Karpas-422 (cell line): Measurements from ENCODE around the gene SLC18B1. TPM values are rescaled to one million over a fixed set of nuclear protein-coding genes. Genes with fewer than 3 reads are reported as not detected.
A peak's percentile ranks its signal among the peaks of the same experiment; 100 is the strongest.

Experiments used
- DNase-seq: peaks from one replicate; pipeline ENCODE4 v3.0.0-alpha.2; 2015
- H2AFZ ChIP-seq: fragments of 200-600 bp; sonication (generic); 2 replicates; pipeline ENCODE4 v1.6.1; 2014; ENCODE audit warnings: antibody characterized with exemption, low read length, mixed read lengths
- H3K27ac ChIP-seq: fragments of 200-600 bp; sonication (generic); 2 replicates; pipeline ENCODE4 v1.5.1; 2014; ENCODE audit warnings: mild to moderate bottlenecking, low read length, moderate library complexity
- H3K27me3 ChIP-seq: fragments of 200-600 bp; sonication (generic); 2 replicates; pipeline ENCODE4 v1.6.1; 2014; ENCODE audit warnings: low read length, mixed read lengths
- H3K36me3 ChIP-seq: fragments of 200-600 bp; sonication (generic); 2 replicates; pipeline ENCODE4 v1.6.1; 2014; ENCODE audit warnings: low read length, mixed read lengths; ENCODE audit not compliant: insufficient read depth
- H3K4me1 ChIP-seq: fragments of 200-600 bp; sonication (generic); 2 replicates; pipeline ENCODE4 v1.6.1; 2014; ENCODE audit warnings: mild to moderate bottlenecking, low read length, mixed read lengths
- H3K4me2 ChIP-seq: fragments of 200-600 bp; sonication (generic); 2 replicates; pipeline ENCODE4 v1.6.1; 2014; ENCODE audit warnings: low read length, low read depth, mild to moderate bottlenecking; ENCODE audit not compliant: poor library complexity, severe bottlenecking
- H3K4me3 ChIP-seq: fragments of 200-600 bp; sonication (generic); 2 replicates; pipeline ENCODE4 v1.5.1; 2014; ENCODE audit warnings: mild to moderate bottlenecking, antibody characterized with exemption, low read length, mixed read lengths
- H3K79me2 ChIP-seq: fragments of 200-600 bp; sonication (generic); 2 replicates; pipeline ENCODE4 v1.6.1; 2014; ENCODE audit warnings: mild to moderate bottlenecking, low read length, mixed read lengths
- H3K9ac ChIP-seq: fragments of 200-600 bp; sonication (generic); 2 replicates; pipeline ENCODE4 v1.6.0; 2014; ENCODE audit warnings: low read length
- H3K9me2 ChIP-seq: fragments of 200-600 bp; sonication (generic), shearing (Covaris generic); replicated peaks from 2 replicates; pipeline ENCODE4 v1.6.0; 2014; ENCODE audit warnings: mild to moderate bottlenecking, low read length, moderate library complexity; ENCODE audit not compliant: insufficient read depth
- H3K9me3 ChIP-seq: fragments of 300-700, 200-600 bp; sonication (generic); 2 replicates; pipeline ENCODE4 v1.6.1; 2014; ENCODE audit warnings: low read length, mixed read lengths
- H4K20me1 ChIP-seq: fragments of 200-600 bp; sonication (generic); 2 replicates; pipeline ENCODE4 v1.6.1; 2014; ENCODE audit warnings: mild to moderate bottlenecking, antibody characterized with exemption, low read length, low read depth; ENCODE audit not compliant: insufficient read depth
- total RNA-seq: library from RNA; depleted of rRNA; stranded (reverse); fragments of >200 nt; shearing (Covaris generic); gene quantifications from 2 replicates; pipeline ENCODE4 v1.2.3, GENCODE V29; 2014; ENCODE audit warnings: low replicate concordance

The SLC18B1 gene
- total RNA-seq, 1 experiment from 2014 or later = 0.60 TPM

- H3K27ac ChIP-seq = no peak overlapping the region
- no peak overlapping the region; the same call in 1 of the 2 replicates for H2AFZ ChIP-seq
- peak overlapping the region; percentile 61 for H3K9ac ChIP-seq
- H3K9me2 ChIP-seq = no peaks in the 10 kb centered on the region
- H3K9me3 ChIP-seq = no peaks in the 10 kb centered on the region
- H3K27me3 ChIP-seq = no peaks in the 10 kb centered on the region
- DNase-seq = peak; percentile 83
- H4K20me1 ChIP-seq = no peaks in the 10 kb centered on the region
- H3K36me3 ChIP-seq = no peaks in the 10 kb centered on the region
- H3K4me1 ChIP-seq = peaks cover 44% of the 10 kb centered on the region
- peaks cover 4% of the 10 kb centered on the region; the same call in 1 of the 2 replicates for H3K79me2 ChIP-seq
- H3K4me2 ChIP-seq = peak overlapping the region; percentile 69
- H3K4me3 ChIP-seq = peak overlapping the region; percentile 60
Measured at GRCh38 chr6:132763269-132763668, 35.2 kb downstream of the SLC18B1 start.

DNA sequence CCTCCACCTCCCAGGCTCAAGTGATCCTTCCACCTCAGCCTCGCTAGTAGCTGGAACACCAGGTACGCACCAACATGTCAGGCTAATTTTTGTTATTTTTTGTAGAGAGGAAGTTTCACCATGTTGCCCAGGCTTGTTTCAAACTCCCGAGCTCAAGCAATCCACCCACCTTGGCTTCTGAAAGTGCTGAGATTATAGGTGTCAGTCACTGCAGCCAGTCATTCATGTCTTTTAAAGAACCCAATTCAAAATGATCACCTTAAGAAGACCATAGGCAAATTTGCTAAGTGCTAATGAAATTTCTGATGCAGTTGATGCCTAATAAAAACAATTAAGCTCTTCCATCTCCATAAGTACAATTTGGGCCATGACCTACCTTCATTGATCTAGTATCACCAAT, 38.2 kb downstream of the SLC18B1 start:
- H3K9me2 ChIP-seq = no peaks in the 10 kb centered on the region
- H3K27ac ChIP-seq = peak overlapping the region; percentile 18; the same call in 1 of the 2 replicates
- no peak overlapping the region for H2AFZ ChIP-seq
- H4K20me1 ChIP-seq = no peaks in the 10 kb centered on the region
- no peaks in the 10 kb centered on the region for H3K27me3 ChIP-seq
- peaks cover 4% of the 10 kb centered on the region; the same call in 1 of the 2 replicates for H3K79me2 ChIP-seq
- no peak overlapping the region for H3K4me3 ChIP-seq
- no peak for DNase-seq
- no peak overlapping the region for H3K9ac ChIP-seq
- H3K9me3 ChIP-seq = no peaks in the 10 kb centered on the region
- H3K4me1 ChIP-seq = peaks cover 70% of the 10 kb centered on the region
- H3K36me3 ChIP-seq = no peaks in the 10 kb centered on the region
- H3K4me2 ChIP-seq = peak overlapping the region; percentile 24

- H3K4me1 ChIP-seq = peaks cover 70% of the 10 kb centered on the region
- peak overlapping the region; percentile 48 for H3K27ac ChIP-seq
- no peak overlapping the region for H2AFZ ChIP-seq
Measured at GRCh38 chr6:132758689-132759088, 39.7 kb downstream of the SLC18B1 start.

GRCh38 chr6:132752255-132752654, 46.2 kb downstream of the SLC18B1 start:
- Histone ChIP-seq H3K27ac (no peak overlapping the region), H3K79me2 (no peaks in the 10 kb centered on the region), H3K4me3 (no peak overlapping the region), H3K36me3 (0 out of 2 replicates have a peak, but pooled peaks cover 7% of the 10 kb centered on the region), H3K4me2 (no peak overlapping the region), H3K9me3 (no peaks in the 10 kb centered on the region), H3K27me3 (no peaks in the 10 kb centered on the region), H4K20me1 (no peaks in the 10 kb centered on the region), H2AFZ (no peak overlapping the region), H3K4me1 (peaks cover 17% of the 10 kb centered on the region), H3K9ac (no peak overlapping the region), H3K9me2 (no peaks in the 10 kb centered on the region)
- no peak for DNase-seq

More at GRCh38 chr6:132758689-132759088, 39.7 kb downstream of the SLC18B1 start:
- Histone ChIP-seq H3K9me3 (no peaks in the 10 kb centered on the region), H3K4me2 (peak overlapping the region; percentile 56), H3K27me3 (no peaks in the 10 kb centered on the region), H3K9ac (no peak overlapping the region), H3K79me2 (peaks cover 4% of the 10 kb centered on the region; the same call in 1 of the 2 replicates), H3K36me3 (no peaks in the 10 kb centered on the region), H3K4me3 (0 out of 2 replicates have a peak overlapping the region, but pooled peaks have one; percentile 15), H4K20me1 (no peaks in the 10 kb centered on the region), H3K9me2 (no peaks in the 10 kb centered on the region)
- no peak for DNase-seq

GRCh38 chr6:132751828-132752227, 46.6 kb downstream of the SLC18B1 start:
- Histone ChIP-seq H3K27ac (no peak overlapping the region), H3K4me2 (no peak overlapping the region), H3K9me3 (no peaks in the 10 kb centered on the region), H3K9me2 (no peaks in the 10 kb centered on the region), H4K20me1 (no peaks in the 10 kb centered on the region), H3K4me3 (no peak overlapping the region), H3K4me1 (peaks cover 12% of the 10 kb centered on the region), H3K79me2 (no peaks in the 10 kb centered on the region), H2AFZ (no peak overlapping the region), H3K36me3 (0 out of 2 replicates have a peak, but pooled peaks cover 7% of the 10 kb centered on the region), H3K27me3 (no peaks in the 10 kb centered on the region), H3K9ac (no peak overlapping the region)
- no peak for DNase-seq

- no peak overlapping the region for H2AFZ ChIP-seq
- no peaks in the 10 kb centered on the region for H3K79me2 ChIP-seq
- no peaks in the 10 kb centered on the region for H4K20me1 ChIP-seq
- H3K4me3 ChIP-seq = no peak overlapping the region
- no peak overlapping the region for H3K4me2 ChIP-seq
- H3K9me2 ChIP-seq = no peaks in the 10 kb centered on the region
- no peak overlapping the region for H3K27ac ChIP-seq
- H3K36me3 ChIP-seq = 0 out of 2 replicates have a peak, but pooled peaks cover 7% of the 10 kb centered on the region
- peaks cover 7% of the 10 kb centered on the region for H3K4me1 ChIP-seq
- H3K9ac ChIP-seq = no peak overlapping the region
- DNase-seq = no peak
- H3K27me3 ChIP-seq = no peaks in the 10 kb centered on the region
- H3K9me3 ChIP-seq = no peaks in the 10 kb centered on the region
Measured at GRCh38 chr6:132751306-132751705, 47.1 kb downstream of the SLC18B1 start.

DNA sequence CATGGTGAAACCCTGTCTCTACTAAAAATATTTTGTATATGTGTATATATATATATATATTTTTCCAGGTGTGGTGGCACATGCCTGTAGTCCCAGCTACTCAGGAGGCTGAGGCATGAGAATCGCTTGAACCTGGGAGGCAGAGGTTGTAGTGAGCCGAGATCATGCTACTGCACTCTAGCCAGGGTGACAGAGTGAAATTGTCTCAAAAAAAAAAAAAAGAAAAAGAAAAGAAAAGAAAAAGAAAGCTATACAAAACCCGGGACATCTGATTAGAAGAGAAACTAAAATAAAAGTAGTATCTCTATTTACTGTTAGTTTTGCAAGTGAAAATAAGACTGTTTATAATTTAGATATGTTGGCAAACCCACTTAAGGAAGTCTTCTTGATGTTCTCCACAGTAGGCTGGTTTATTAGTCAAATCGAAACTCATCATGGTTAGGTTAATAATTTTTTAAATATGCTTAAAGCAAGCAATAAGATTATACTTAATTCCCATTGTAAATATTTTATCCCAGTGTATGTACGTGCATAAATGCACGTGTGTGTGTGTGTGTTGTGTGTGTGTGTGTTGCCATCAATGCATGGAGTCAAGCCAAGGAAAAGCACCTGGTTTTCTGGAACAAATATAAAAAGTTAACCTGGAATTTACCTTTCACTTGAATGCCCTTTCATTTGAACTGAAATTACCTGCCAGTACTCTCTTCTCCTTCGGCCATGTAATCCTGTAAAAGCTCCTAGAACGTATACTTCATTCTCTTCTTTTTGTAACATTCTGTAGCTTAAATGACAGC, 47.8 kb downstream of the SLC18B1 start:
- 0 out of 2 replicates have a peak, but pooled peaks cover 7% of the 10 kb centered on the region for H3K36me3 ChIP-seq
- no peak overlapping the region for H2AFZ ChIP-seq
- H3K9me3 ChIP-seq = no peaks in the 10 kb centered on the region

DNA sequence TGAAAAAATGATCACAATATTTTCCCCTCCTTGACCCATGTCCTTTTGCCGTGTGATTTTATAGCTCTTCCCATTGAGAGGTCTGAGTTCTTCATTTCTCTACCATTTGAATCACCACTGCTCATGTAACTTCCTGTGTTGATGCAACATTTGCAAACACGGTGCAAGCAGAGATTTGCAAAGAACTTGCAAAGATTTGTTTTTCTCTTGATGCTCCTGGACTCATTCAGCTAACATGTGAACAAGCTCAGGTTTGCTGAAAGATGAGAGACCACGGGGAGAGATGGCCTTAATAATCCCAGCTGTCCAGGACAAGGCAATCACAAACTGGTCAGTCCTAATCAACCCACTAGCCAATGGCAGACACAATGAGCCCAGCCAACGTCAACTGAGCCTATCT, 49.3 kb downstream of the SLC18B1 start:
- no peak for DNase-seq
- Histone ChIP-seq H3K9me2 (no peaks in the 10 kb centered on the region), H3K36me3 (0 out of 2 replicates have a peak, but pooled peaks cover 7% of the 10 kb centered on the region), H2AFZ (no peak overlapping the region), H4K20me1 (no peaks in the 10 kb centered on the region), H3K79me2 (no peaks in the 10 kb centered on the region), H3K4me2 (no peak overlapping the region), H3K9me3 (no peaks in the 10 kb centered on the region), H3K27ac (no peak overlapping the region), H3K4me1 (no peaks in the 10 kb centered on the region), H3K4me3 (no peak overlapping the region), H3K9ac (no peak overlapping the region), H3K27me3 (no peaks in the 10 kb centered on the region)

More for the DNA sequence above, 47.8 kb downstream of the SLC18B1 start:
- peaks cover under 1% of the 10 kb centered on the region for H3K4me1 ChIP-seq
- H3K4me3 ChIP-seq = no peak overlapping the region
- H3K79me2 ChIP-seq = no peaks in the 10 kb centered on the region
- no peak overlapping the region for H3K27ac ChIP-seq
- no peak for DNase-seq
- no peaks in the 10 kb centered on the region for H3K27me3 ChIP-seq
- H3K9me2 ChIP-seq = no peaks in the 10 kb centered on the region
- no peaks in the 10 kb centered on the region for H4K20me1 ChIP-seq
- no peak overlapping the region for H3K4me2 ChIP-seq
- H3K9ac ChIP-seq = no peak overlapping the region
